GM12801 (cell line): ENCODE results near the gene IL1RAPL1.

Source experiments
- CTCF ChIP-seq: IDR thresholded peaks from one replicate; pipeline ENCODE4 v1.5.1; 2011; ENCODE audit warnings: control low read depth; ENCODE audit not compliant: insufficient read length; ENCODE audit errors: extremely low read depth

IL1RAPL1 gene

GRCh38 chrX:29023207-29023606 lies 436.0 kb downstream of the IL1RAPL1 start:
- TF ChIP-seq CTCF: no peak

GRCh38 chrX:29024871-29025270 lies 437.6 kb downstream of the IL1RAPL1 start:
- no peak for TF ChIP-seq CTCF

- TF ChIP-seq CTCF: no peak
Measured at GRCh38 chrX:29039501-29039900, 452.3 kb downstream of the IL1RAPL1 start.

GRCh38 chrX:29040160-29040559 lies 452.9 kb downstream of the IL1RAPL1 start:
- no peak for TF ChIP-seq CTCF

GRCh38 chrX:29042341-29042740 lies 455.1 kb downstream of the IL1RAPL1 start:
- no peak for TF ChIP-seq CTCF

- TF ChIP-seq CTCF: no peak
Measured at GRCh38 chrX:29043746-29044145, 456.5 kb downstream of the IL1RAPL1 start.

- TF ChIP-seq CTCF: no peak
Measured at GRCh38 chrX:29044423-29045184, 457.4 kb downstream of the IL1RAPL1 start.

GRCh38 chrX:29065477-29065876 lies 478.2 kb downstream of the IL1RAPL1 start:
- TF ChIP-seq CTCF: no peak
